KBM-7 (cell line): ENCODE data around the gene RBBP8NL.
"Not testable (repeated sequence)": the region's sequence is repeated elsewhere in the genome, so short reads cannot be mapped to it uniquely, and the experiment has no call there.

ENCODE experiments used
- DNase-seq: peaks from one replicate; pipeline ENCODE4 v3.0.0-alpha.2; 2015
- in situ Hi-C: fragments of 300-500 bp; cut with MboI; formaldehyde crosslinking; loops from 2 replicates; pipeline ENCODE4 v1.14.3; 2020; ENCODE audit warnings: low sequenced_read_pairs, low pct_unique_long_range_greater_than_20kb, mixed read lengths

The RBBP8NL gene

DNA sequence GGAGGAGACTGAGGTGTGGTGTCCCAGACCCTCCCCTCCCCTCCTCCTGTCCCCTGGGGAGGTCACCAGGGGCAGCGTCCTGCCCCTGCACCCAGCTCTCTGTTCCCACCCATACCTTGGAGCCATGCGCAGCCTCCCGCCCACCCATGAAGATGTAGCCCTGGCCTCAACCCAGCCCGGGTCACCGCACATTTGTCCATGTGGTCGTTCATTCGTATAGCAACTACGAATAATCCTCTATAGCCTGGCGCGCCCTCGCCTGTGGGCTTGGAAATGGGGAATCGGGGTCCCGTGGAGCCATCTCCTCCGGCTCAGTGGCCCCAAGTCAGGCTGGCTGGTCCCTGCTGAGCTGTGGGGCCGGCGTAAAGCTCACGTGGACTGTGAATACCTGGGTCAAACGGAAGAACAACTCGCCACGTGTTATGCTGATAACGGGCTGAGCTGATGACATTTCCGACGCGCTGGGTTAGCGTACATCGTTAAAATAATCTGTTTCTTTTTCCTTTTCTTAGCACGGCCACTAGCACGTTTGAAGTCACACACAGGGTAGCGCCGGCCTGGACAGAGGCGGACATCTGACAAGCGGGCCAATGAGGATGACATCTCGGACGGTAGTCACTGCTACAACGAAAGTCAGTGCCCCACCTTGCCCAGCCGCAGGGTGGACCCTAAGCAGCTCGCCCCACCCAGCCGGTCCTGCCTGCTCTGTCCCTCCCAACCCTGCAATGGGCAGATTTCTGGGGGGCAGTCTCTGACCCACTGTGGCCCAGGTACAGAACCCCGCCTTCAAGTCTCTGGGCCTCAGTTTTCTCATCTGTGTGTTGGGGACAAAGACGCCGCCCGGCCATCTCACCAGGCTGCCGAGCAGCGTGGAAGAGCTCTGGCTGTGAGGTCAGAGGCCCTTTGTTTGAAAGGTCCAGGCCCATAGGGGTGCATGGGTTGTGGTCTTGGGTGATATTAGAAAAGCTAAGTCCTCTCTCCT, 19.8 kb upstream of the RBBP8NL start:
- DNase-seq: no peak
- in situ Hi-C loops: no loop called here

DNA sequence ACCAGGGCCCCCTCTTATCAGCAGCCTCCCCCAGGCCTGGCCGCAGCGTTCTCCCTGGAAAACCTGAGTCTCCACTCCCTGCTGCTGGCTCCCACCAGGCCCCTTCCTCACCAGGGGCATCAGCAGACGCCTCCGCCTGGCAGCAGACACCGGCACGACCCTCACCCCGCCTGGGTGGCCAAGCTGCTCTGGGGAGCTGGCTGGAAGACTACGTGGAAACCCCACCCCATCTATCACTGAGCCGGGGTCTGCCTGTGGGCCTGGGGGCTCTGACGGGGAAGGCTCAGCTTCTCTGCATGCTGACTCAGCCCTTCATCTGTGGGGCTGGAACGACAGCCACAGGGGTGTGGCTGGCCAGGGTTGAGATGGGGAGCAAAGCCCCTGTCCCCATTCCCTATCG, 19.1 kb upstream of the RBBP8NL start:
- DNase-seq: no peak

DNA sequence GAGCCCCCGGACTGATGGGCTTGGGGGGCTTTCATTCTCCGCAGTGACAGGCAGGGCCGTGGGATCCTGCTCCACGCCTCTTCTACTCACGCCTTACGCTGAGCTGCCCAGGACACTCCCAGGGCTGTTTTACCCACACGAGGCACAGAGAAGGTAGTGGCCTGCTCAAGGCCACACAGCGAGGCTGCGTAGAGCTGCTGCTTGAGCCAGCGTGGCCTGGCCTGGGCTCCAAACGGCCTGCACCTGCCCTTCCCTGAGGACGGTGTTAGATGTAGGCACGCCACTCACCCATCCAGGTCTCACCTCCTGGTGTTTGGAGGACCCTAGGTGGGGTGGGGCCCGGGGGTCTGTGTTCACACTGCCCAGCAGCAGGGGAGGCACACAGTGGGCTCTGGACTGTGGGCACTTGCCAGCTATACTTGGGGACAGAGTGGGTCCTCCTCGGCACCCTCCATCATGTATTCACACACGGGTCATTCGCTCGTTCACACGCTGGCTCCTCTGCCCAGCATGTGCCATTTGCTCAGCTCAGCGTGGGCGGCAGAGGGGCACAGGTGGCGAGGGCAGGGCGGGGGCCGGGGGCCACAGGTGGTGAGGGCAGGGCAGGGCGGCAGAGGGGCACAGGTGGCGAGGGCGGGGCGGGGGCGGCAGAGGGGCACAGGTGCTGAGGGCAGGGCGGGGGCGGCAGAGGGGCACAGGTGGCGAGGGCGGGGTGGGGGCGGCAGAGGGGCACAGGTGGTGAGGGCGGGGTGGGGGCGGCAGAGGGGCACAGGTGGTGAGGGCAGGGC, 18.4 kb upstream of the RBBP8NL start:
- in situ Hi-C loops: no loop called here
- DNase-seq: no peak

More for the DNA sequence above, 19.1 kb upstream of the RBBP8NL start:
- in situ Hi-C loops: no loop called here

DNA sequence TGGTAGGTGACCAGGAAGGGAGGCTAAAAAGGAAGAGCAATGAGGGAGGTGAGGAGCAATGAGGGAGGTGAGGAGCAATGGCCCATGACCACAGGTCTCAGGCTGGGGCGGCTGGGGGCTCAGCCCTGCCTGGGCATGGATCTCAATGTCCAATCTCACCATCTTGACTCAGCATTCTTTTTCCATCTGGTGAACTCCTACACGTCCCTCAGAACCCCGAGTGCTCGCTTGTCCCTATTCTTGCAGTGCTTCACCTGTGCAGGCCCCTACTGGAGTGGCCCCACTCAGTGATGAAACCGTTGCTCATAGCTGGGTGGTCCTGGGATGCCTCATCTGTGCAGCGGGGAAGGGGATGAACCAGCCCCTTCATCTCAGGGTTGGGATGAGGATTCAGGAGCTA, 16.9 kb upstream of the RBBP8NL start:
- DNase-seq: no peak
- in situ Hi-C loops: no loop called here

DNA sequence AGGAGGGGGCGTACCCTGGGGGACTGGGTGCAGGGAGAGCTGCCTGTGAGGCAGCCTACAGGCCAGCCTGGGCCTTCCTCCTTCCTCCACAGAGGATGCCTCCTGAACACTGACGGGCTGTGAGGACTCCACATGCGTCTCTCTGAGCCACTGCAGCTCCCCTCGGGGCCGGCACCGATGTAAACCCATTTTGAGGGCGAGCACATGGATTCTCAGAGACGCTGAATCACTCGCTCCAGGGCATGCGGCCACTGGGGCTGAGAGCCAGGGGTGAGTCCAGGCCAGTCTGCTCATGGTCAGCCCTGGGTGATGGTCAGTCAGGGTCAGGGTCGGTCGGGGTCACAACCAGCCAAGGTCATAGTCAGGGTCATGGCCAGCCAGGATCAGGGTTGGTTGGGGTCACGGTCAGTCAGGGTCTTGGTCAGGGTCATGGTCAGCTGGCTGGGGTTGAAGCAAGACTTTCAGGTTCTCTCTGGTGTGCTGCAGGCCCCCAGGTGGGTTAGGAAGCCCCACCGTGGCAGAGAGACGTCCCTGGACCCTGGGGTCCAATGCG, 14.7 kb upstream of the RBBP8NL start:
- in situ Hi-C loops: no loop called here
- no peak for DNase-seq

DNA sequence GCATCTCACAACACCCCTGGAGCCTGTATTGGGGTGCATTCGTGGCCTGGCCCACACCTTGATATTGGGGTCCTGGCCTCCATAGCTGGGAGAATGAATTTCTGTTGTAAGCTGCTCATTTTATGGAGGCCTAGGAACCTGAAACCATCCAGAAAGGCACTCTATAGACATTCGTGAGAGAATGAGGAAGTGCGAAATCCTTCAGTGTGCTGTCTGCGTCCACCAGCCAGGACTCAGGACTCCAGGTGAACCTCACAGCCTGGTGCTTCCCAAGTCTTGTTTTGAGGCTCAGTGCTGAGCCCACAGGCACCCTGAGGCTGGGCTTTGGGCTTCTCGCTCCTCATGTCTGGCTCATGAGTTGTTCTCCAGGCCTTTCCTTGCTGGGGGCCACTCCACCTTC, 11.9 kb upstream of the RBBP8NL start:
- in situ Hi-C loops: no loop called here
- peak; percentile 28 for DNase-seq

DNA sequence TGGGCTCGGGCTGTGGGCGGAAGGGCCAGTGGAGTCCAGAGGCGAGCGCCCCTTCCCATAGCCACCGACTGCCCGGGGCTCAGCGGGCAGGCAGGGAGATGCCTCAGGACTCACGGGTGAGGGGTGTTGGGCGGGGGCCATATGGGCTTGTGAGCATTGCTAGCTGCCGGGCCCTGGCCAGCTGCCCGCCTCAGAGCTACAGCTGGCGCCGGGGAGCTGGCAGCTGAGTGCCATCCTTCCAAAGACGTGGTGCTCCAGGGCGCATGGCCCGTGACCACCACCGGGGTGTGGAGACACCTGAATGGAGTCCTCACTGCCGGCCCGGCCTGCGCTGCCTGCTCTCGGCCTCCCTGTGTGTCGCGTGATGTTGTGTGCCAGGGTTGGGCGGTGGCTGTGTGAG, 10.6 kb upstream of the RBBP8NL start:
- in situ Hi-C loops: no loop called here
- DNase-seq: no peak

DNA sequence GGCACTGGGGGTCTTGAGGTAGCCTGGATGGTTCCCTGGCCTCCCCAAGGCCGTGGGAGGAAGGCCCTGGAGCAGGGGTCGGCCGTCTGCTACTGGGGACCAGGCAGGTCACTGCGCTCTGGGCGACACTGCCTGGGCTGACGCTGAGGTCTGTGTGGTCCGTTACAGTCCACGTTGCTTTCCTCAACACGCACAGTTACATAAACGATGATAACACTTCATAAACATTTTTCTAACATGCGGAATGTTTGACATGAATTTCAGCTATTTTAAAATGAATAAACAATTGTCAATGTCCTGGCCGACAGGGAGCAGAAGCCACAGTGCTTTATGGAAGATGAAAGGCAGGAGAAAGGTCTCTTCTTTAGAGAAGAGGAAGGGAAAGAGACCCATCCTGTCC, 10.2 kb upstream of the RBBP8NL start:
- in situ Hi-C loops: no loop called here

DNA sequence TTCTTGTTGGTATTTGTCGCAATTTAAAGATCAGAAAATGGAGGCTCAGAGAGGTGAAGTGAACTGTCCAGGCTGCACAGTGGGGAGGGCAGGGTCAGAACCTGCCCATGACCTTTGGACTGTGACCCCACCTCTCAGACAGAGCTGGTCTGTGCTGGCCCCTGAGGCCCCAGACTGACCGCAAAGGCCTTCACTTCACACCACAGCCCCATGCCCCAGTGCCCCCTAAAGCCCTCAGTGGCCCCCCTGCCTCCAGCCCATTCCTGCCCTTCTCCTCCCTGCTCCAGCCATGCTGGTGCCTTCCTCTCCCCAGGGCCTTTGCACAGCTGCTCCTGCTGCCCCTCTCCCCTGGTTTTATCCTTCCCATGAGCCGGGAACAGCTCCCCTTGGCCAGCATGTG, 9.4 kb upstream of the RBBP8NL start:
- DNase-seq: no peak
- in situ Hi-C loops: no loop called here

More for the DNA sequence above, 10.2 kb upstream of the RBBP8NL start:
- DNase-seq: no peak

DNA sequence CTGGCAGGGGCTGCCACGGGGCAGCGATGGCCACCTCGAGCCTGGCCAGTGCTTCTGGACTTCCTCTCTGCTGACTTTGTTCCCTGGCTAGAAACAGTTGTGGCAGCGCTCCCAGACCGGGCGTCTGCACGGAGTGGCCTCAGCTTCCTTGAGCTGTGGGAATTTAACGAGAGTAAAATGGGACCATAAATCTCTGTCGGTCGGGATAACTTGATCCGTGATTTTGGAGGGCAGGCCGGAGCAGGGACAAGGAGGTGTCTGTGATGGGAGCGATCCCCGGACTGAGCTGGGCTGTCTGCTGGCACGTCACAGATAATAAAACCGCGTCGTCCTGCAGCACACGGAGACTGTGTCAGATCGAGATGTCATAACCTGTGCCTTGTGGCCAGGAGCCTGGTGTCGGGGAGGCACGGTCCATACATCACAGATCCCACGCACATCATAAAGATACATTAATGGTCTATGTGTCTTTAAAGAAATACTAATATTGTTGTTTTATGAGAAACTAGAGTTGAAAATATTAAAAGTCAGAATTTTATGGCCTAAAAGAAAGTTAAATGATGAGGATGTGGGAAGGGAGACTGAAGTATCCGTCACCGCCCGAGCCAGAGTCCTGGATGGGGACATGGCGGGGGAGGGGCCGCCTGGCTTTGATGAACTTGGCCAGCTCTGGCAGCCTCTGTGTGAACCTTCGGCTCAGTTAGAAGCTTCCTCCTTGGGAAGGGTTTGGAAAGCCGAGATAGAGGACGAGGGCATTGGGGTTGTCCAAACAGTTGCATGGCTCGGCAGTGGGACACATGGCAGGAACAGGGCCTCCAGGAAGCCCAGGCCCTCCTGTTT, 6.5 kb upstream of the RBBP8NL start:
- in situ Hi-C loops: no loop called here
- no peak for DNase-seq

DNA sequence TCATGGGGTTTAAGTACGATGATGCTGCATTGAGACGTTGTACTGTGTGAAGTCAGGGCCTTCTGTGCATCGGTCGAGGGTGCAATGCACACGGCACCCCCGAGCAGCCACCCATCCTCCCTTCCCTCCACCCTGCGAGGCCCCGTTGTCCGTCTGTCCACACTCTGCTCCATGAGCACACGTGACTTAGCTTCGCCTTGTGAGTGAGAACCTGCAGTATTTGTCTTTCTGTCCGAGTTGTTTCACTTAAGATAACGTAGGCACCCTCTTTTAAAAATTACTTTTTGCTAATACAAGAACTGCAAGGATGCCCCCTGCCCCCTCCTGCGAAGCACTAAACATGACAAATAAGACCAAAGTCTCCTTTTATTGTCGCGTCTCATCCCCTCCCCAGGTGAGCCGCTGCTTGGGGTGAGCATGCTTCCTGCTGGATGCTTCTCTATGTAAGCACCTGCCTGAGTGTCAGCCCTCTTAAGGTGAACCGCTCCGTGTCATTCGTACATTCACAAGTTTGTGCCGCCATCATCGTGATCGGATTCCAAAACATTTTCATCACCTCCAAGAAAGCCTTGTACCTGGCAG, 3.6 kb upstream of the RBBP8NL start:
- in situ Hi-C loops: no loop called here
- DNase-seq: no peak

DNA sequence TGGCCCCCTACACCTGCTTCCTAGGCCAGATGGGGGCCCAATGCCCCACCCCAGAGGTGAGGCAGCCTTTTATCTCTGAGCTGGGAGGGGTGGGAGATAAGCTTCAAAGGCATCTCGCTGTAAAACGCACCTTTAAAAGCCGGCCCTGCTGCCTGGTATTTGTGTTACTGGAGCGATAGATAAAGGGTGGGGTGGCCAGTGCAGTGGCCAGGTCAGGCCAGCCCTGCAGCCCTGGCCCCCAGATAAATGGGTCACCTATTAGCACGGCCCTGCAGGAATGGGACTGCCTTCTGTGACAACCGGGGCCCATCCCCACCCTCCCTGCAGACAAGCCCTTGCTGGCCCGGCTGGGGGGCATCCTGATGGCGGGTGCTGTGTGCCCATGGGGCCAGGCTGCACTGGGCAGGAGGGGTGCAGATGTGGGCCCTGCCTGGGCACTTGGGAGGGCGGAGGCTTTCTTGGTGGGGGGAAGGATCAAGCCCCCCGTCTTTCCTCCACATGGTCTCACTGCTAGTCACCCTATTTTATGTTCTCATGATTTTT, 3.0 kb upstream of the RBBP8NL start:
- in situ Hi-C loops: no loop called here
- DNase-seq: no peak

DNA sequence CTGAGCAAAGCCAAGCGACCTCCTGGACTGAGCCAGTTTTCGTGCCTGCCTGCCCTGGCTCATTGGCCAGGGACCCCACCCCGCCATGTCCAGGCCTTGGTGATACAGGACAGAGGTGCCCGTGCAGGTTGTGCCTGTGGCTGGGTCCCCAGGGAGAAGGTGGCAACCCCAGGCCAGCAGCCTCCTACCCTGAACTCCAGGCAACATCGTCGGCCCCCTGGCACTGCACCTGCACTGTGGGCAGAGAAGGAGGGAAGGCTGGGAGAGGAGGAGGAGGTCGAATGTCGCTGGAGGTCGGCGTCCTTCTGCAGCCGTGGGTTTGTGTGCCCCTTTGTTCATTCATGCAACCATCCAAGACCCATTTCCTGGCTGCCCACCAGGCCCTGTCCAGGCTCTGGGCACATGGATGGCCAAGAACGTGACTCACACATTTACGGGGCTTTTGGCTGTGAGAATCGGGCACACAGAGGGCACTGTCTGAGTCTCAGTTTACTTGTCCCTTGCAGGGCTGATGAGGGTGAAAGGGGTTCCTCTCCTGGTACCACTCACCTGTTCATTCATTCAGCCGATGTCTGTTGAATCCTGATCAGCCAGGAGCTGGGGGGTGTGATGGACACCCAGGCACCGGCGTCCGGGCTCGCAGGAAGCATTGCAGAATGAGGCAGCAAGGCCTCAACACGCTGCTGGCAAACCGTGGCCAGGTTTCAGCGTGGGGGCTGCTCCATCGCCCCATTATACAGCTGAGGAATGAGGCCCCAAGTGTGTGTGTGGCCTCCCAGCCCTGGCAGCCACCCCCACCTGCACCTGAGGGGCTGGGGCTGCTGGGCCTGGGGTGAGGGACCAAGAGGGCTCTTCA, 2.3 kb upstream of the RBBP8NL start:
- in situ Hi-C loops: no loop called here
- DNase-seq: no peak

DNA sequence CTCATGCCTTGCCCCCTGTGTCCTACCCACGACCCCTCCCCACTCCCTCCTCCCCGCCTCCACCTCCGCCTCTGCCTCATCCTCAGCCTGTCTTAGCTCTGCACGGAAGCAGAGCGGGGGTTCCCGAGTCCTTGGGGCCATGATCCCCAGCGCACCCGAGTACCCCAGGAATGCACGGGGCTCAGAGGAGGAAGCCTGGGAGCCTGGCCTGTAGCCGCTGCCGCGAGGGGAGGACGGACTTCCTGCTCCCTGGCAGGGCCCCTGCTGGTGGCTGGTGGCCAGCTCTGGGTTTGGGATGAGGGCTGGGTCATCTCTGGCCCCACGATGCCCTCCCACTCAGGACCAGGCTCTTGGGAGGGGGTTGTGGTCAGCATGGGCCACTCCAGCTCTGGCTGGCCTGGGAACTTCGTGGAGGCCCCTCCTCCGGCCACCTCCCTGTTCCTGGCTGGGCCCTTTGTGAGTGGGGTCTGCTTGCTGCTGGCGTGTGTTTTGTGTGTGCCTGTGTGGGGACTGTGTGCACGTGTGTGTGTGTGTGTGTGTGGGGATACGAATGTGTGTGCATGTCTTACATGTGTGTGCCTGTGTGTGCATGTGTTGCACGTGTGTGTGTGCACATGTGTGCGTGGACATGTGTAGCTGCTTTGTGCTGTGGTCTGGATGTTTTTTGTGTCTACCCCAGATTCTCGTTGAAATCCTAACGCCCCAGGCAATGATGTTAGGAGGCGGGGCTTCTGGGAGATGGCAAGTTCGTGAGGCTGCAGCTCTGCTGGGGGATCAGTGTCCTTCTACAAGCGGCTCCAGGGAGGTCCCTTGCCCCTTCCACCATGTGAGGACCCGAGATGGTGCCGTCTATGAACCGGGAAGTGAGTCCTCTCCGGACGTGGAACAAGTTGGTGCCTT, 1.3 kb upstream of the RBBP8NL start:
- in situ Hi-C loops: no loop called here
- no peak for DNase-seq

DNA sequence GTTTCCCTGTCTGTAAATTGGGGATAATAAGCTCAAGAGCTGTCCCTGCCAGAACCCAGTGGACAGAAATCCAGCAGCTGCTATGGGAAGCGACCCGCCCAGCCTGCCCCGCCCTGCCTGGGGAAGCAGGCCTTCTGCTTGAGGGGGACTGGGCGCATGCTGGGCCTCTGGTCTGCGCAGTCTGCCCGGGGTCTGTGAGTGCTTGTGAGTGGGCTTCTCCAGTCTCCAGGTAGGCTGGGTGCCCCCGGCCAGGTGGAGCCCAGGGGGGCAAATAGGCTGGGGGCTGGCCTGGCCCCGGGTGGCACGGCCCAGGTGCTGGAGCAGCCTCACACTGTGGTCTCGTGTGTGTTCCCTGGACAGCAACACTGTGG, 648 bp upstream of the RBBP8NL start:
- DNase-seq: no peak
- in situ Hi-C loops: no loop called here

DNA sequence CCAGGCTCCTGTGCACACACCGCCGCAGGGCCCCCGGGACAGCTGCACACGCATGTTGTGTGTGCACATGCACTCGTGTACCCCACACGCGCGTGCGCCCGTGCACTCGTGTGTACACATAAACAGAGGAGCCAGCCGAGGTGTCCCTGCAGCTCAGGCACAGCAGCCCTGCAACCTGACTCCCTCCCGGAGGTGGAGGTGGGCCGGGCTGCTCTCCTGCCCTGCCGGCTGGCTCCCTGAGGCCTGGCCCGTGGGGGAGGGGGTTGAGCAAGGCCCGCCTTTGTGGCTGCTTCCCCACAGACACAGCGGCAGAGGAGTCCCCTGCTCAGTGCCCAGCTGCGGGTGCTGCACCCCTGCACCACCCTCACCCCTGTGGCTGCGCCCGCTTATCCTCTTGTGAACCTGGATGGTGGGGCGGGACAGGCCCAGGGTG, 624 bp downstream of the RBBP8NL start:
- no peak for DNase-seq
- in situ Hi-C loops: no loop called here

DNA sequence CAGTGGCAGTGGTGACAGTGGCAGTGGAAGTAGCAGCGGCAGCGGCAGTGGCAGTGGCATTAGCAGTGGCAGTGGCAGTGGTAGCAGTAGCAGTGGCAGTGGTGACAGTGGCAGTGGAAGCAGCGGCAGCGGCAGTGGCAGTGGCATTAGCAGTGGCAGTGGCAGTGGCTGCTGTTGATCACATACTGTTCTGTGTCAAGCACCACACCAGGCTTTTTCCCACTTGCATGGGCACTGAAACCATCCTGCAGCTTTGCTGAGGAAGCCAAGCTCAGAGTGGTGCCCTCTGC, 1.3 kb downstream of the RBBP8NL start:
- DNase-seq, in situ Hi-C loops: not testable (repeated sequence)
